ENCODE data around the gene PPP2R2D.

Gene PPP2R2D

GRCh38 chr10:131868436-131868835 is 32.4 kb upstream of the PPP2R2D start:
- Histone ChIP-seq H3K9ac (no peak overlapping the region), H2AFZ (no peak overlapping the region), H3K79me2 (no peaks in the 10 kb centered on the region), H3K27me3 (ENCODE audit: control insufficient read depth, insufficient read depth, low read length) (no peaks in the 10 kb centered on the region), H3K4me3 (ENCODE audit: low read depth, low read length) (no peak overlapping the region), H3K27ac (no peak overlapping the region), H3K4me2 (ENCODE audit: low read length) (no peak overlapping the region), H3K36me3 (ENCODE audit: control insufficient read depth, insufficient read depth, low read length) (no peaks in the 10 kb centered on the region), H3K4me1 (no peaks in the 10 kb centered on the region), H3K9me3 (ENCODE audit: control insufficient read depth, low read length) (no peaks in the 10 kb centered on the region)
- TF ChIP-seq, protein P1, sequence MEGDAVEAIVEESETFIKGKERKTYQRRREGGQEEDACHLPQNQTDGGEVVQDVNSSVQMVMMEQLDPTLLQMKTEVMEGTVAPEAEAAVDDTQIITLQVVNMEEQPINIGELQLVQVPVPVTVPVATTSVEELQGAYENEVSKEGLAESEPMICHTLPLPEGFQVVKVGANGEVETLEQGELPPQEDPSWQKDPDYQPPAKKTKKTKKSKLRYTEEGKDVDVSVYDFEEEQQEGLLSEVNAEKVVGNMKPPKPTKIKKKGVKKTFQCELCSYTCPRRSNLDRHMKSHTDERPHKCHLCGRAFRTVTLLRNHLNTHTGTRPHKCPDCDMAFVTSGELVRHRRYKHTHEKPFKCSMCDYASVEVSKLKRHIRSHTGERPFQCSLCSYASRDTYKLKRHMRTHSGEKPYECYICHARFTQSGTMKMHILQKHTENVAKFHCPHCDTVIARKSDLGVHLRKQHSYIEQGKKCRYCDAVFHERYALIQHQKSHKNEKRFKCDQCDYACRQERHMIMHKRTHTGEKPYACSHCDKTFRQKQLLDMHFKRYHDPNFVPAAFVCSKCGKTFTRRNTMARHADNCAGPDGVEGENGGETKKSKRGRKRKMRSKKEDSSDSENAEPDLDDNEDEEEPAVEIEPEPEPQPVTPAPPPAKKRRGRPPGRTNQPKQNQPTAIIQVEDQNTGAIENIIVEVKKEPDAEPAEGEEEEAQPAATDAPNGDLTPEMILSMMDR (IDR thresholded peaks at IDR 0.05) = no peak

- TF ChIP-seq, protein P1 (IDR thresholded peaks at IDR 0.05) = no peak
- Histone ChIP-seq H3K4me3 (ENCODE audit: low read depth, low read length) (no peak overlapping the region), H3K79me2 (no peaks in the 10 kb centered on the region), H3K4me2 (ENCODE audit: low read length) (no peak overlapping the region), H3K27ac (no peak overlapping the region), H3K36me3 (ENCODE audit: control insufficient read depth, insufficient read depth, low read length) (no peaks in the 10 kb centered on the region), H3K9ac (no peak overlapping the region), H2AFZ (no peak overlapping the region), H3K27me3 (ENCODE audit: control insufficient read depth, insufficient read depth, low read length) (no peaks in the 10 kb centered on the region), H3K4me1 (no peaks in the 10 kb centered on the region), H3K9me3 (ENCODE audit: control insufficient read depth, low read length) (no peaks in the 10 kb centered on the region)
Observed at GRCh38 chr10:131869344-131869743, 31.5 kb upstream of the PPP2R2D start.

DNA sequence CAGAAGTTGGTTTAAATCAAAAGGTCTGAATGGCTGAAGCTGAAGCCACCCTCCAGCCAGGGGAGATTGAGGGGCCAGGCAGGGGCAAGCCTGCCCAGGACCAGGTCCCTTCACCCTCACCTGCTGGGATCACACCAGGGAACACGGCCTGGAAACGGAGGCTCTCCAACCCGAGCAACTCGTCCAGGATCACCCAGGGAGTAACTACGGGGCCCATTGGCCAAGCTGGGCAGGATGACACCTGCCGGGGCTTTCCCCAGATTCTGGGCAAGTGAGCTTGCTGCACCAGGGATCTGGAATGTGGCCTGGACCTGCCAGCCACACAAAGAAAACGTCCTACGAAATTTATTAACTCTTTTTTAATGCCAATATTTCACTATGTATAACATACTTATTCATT is 30.4 kb upstream of the PPP2R2D start:
- no peak overlapping the region for H3K4me3 ChIP-seq (ENCODE audit: low read depth, low read length)
- no peak overlapping the region for H3K9ac ChIP-seq
- no peaks in the 10 kb centered on the region for H3K9me3 ChIP-seq (ENCODE audit: control insufficient read depth, low read length)
- H3K27ac ChIP-seq = no peak overlapping the region
- H3K36me3 ChIP-seq (ENCODE audit: control insufficient read depth, insufficient read depth, low read length) = no peaks in the 10 kb centered on the region
- no peak overlapping the region for H2AFZ ChIP-seq
- no peak overlapping the region for H3K4me2 ChIP-seq (ENCODE audit: low read length)
- peaks cover 4% of the 10 kb centered on the region for H3K27me3 ChIP-seq (ENCODE audit: control insufficient read depth, insufficient read depth, low read length)
- TF ChIP-seq, protein P1 (IDR thresholded peaks at IDR 0.05) = no peak
- no peaks in the 10 kb centered on the region for H3K4me1 ChIP-seq
- H3K79me2 ChIP-seq = no peaks in the 10 kb centered on the region

GRCh38 chr10:131870831-131871672 is 29.8 kb upstream of the PPP2R2D start:
- no peak overlapping the region for H3K27ac ChIP-seq
- H3K9me3 ChIP-seq (ENCODE audit: control insufficient read depth, low read length) = no peaks in the 10 kb centered on the region
- no peak overlapping the region for H3K4me3 ChIP-seq (ENCODE audit: low read depth, low read length)
- no peaks in the 10 kb centered on the region for H3K36me3 ChIP-seq (ENCODE audit: control insufficient read depth, insufficient read depth, low read length)
- H3K27me3 ChIP-seq (ENCODE audit: control insufficient read depth, insufficient read depth, low read length) = peaks cover 4% of the 10 kb centered on the region
- H3K4me1 ChIP-seq = no peaks in the 10 kb centered on the region
- H2AFZ ChIP-seq = no peak overlapping the region
- TF ChIP-seq, protein P1 (IDR thresholded peaks at IDR 0.05) = no peak
- H3K9ac ChIP-seq = no peak overlapping the region
- H3K79me2 ChIP-seq = no peaks in the 10 kb centered on the region
- no peak overlapping the region for H3K4me2 ChIP-seq (ENCODE audit: low read length)

DNA sequence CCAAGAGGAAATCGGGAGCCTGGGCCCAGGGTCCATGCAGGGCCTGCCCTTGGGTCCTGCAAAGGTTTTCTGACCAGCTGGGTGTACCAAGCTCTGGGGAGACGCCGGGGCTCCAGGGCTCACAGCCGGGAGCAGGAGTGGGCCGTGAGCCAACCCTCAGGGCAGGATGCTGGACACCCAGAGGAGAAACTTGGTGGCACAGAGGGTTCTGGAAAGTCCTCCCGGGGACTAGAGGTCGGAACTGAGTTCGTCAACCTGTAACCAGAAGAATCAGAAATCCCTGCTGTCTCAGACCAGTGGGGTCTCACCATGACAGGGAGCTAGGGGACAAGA is 29.2 kb upstream of the PPP2R2D start:
- Histone ChIP-seq H3K4me2 (ENCODE audit: low read length) (no peak overlapping the region), H2AFZ (no peak overlapping the region), H3K27ac (no peak overlapping the region), H3K4me3 (ENCODE audit: low read depth, low read length) (no peak overlapping the region), H3K79me2 (no peaks in the 10 kb centered on the region), H3K4me1 (no peaks in the 10 kb centered on the region), H3K9ac (no peak overlapping the region), H3K27me3 (ENCODE audit: control insufficient read depth, insufficient read depth, low read length) (peaks cover 4% of the 10 kb centered on the region), H3K36me3 (ENCODE audit: control insufficient read depth, insufficient read depth, low read length) (no peaks in the 10 kb centered on the region), H3K9me3 (ENCODE audit: control insufficient read depth, low read length) (no peaks in the 10 kb centered on the region)
- TF ChIP-seq, protein P1 (IDR thresholded peaks at IDR 0.05) = no peak

Measured in parathyroid adenoma (tissue), 2 donors.